GM21515 (cell line): ENCODE results near the gene LAS1L.
"Not testable (repeated sequence)": the region's sequence is repeated elsewhere in the genome, so short reads cannot be mapped to it uniquely, and the experiment has no call there.

Experiments used
- ATAC-seq: cut with Tn5 transposase; IDR thresholded peaks from one replicate; pipeline ENCODE4 v1.9.1; 2021; ENCODE audit not compliant: unreplicated experiment

Gene LAS1L

GRCh38 chrX:65534450-65535292 is at the start of gene LAS1L:
TSS of gene LAS1L (minus strand) at chrX:65534787. CDS start at chrX:65534715, 72 bp downstream.
- ATAC-seq = peak; percentile 100

DNA sequence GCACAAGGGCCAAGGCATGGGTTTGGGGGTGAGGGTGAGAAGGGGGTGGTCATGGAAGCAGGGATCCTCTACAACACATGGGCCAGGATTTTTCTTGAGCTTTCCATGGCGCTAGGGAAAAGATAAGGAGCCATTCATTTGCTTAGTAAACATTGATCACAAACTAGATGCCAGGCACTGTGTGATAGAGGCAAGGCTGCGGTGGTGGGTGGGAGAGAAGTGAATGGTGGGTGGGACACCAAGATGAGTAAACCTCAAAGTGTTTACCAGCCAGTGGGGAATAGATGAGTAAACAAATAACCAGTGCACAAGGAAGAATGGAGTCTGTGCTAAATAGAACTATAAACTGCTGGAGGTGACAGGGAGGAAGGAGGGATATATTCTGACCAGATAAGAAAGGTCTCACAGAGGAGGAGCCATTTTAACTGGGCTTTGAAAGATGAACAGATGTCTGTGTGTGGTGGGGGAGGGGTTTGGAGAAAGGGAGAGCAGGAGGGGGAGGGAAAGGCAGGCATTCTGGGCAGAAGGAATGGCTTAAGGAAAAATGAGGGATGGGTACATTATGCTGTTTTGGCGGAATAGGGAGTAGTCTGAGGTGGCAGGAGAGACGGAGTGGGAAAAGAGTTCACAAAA is 48.0 kb upstream of the LAS1L start:
- ATAC-seq = no peak

DNA sequence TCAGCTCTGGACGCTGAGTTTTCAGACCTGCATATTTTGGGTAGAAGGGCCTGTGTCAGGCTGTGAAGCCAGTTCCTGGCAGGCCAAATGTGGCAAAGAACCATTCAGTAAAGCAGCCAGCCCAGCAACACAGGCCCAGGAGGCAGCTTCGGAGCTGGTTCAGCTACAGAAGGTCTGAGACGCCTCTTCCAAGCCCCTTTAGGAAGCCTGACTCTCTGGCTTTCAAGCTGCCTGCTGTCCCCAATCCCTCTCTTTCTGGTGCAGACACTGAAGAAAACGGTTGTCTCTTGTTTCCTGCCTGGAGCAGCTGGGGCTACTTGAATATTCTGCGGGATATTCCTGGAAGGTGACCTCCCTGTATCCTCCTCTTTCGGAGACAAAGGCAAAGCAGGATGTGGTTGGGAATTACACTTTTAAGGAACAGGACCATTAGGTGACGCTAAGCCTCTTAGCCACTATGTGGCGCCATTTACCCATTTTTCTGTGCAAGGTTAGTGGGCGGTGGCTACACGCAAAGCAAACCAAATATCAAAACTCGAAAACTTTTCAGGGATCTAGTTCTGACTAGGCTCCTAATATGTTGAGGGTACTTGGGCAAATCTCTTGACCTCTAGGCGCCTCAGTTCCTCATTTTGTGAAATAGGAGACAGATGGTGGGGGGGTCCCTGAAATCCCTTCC is 47.2 kb upstream of the LAS1L start:
- peak; percentile 83 for ATAC-seq

GRCh38 chrX:65578346-65578745 is 43.8 kb upstream of the LAS1L start:
- ATAC-seq = no peak

DNA sequence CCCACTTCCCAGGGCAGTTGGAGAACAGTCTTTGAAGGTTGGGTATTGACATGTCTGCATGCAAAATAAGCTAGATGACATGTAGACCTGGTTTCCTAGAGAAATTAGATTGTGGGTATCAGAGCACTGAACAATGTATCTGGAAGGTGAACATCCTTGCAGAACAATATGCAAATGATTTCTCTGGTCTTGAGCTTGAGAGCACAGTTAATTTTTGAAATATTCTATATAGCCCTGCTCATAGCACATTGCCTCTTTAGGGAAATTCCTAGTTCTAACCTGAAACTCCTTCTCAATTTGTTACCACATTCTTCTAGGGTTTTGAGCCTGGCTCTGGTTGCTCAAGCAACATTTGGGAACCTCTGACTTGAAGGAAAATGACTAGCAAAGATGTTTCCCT is 41.6 kb upstream of the LAS1L start:
- ATAC-seq = no peak

DNA sequence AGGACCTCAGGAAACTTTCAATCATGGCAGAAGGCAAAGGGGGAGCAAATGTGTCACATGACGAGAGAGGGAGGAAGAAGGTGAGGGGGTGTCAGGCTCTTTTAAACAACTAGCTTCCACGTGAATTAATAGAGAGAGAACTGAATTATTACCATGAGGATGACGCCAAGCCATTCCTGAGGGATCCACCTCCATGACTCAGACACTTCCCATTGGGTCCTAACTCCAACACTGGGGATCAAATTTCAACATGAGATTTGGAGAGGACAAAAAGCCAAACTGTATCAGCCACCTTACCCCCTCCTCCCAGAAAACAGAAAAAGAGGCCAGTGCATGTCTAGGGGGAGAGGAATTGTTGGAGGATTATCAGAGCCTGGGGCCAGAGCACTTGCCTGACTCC is 40.4 kb upstream of the LAS1L start:
- no peak for ATAC-seq

GRCh38 chrX:65574356-65574755 is 39.8 kb upstream of the LAS1L start:
- no peak for ATAC-seq

DNA sequence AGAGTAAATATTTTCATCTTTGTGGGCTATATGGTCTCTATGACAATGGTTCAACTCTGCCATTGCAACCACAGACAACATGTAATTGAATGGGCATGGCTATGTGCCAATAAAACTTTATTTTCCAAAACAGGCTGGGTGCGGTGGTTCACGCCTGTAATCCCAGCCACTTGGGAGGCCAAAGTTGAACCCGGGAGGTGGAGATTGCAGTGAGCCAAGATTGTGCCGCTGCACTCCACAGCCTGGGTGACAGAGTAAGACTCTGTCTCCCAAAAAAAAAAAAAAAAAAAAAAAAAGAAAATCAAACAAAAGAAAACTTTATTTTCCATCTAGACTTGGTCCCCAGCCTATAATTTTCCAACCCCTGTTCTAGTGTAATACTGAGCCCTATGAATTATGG is 38.4 kb upstream of the LAS1L start:
- no peak for ATAC-seq

GRCh38 chrX:65562850-65563249 is 28.3 kb upstream of the LAS1L start:
- ATAC-seq = not testable (repeated sequence)

DNA sequence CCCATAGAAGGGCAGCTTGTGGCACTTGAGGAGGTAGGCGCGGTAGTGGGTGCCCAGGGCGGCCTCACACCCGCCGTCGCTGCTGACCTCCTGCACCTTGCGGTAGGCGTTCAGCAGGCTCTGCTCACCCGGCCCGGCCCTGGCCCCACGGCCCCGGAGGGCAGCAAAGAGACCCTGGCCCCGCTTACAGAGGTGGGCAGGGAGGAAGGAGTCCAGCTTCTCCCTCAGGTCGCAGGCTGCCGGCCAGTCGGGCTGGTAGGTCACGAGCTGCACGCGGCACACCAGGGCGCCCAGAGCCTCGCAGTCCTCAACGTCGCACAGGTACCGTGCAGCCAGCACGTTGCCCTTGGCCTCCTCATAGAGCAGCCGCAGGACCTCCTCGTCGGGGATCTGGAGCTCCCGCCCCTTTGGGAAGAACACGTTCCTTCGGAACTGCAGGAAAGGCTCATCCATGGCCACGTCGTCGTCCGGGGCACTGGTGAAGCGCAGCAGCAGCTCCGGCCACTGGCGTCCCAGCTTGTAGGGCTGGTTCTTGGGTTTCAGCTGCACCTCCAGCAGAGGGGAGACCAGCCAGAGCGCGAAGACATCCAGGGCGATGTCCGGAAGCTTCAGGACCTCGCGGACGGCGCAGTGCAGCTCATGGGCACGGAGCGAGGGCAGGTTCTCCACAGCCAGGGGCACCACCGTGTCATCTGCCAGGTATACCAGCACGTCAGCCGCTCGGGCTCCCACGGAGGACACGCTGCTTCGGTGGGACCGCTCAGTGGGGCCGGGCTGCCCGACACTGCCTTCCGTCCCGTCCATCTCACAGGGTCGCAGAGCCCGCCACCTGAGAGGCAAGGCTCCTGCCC is 17.1 kb upstream of the LAS1L start:
- no peak for ATAC-seq

DNA sequence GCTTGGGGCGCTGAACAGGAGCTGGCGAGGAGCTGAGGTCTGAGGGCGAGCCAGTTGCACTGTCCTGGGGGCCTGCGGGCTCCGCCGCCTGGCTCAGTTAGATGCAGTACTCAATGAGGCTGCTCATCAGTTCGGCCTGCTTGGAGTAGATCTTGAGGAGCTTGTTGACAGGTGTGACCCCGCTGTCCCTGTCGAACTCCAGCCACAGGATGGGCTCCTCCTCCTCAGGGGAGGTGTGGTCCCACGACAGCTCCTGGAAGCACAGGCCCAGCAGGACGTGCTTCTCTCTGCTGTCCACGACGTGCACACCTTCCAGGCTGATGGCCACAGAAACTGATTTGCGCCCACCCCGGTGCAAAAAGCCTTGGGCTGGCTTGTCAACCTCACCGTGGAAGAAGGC is 16.5 kb upstream of the LAS1L start:
- ATAC-seq = no peak

GRCh38 chrX:65545456-65545855 is 10.9 kb upstream of the LAS1L start:
- ATAC-seq = no peak

GRCh38 chrX:65537229-65537628 is 2.6 kb upstream of the LAS1L start:
- no peak for ATAC-seq

GRCh38 chrX:65536291-65536690 is 1.7 kb upstream of the LAS1L start:
- no peak for ATAC-seq

- ATAC-seq = no peak
These were observed 2.6 kb downstream of the LAS1L start for GRCh38 chrX:65532016-65532415.

DNA sequence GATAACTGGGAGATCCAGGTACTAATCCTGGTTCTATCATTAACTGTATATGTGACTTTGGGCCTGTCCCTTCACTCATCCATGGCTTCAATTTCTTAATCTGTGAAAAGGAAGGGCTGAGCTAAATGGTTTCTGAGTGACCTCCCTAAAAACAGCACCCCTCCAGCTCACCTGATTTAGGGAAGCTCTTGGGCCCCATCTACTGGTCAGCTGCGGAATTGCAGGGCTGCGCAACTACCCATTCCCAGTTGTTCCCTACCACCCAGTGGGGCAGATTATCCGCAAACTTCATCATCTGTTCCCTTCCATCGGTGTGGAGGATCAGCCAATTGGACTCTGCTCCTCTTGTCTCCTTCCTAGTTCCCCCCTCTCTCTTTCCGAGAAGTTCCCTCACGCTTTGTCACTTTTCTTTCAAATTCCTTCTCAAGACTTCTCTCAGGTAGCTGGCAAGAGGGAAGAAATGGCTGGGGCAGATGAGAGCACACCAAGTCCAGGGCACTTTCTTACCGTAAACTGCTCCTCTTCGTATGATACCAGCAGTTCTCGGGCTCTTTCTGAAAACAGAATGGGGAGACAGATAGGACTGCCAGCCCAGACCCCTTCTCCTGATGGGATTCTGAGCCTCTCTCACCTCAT is 5.8 kb downstream of the LAS1L start:
- peak; percentile 69 for ATAC-seq

DNA sequence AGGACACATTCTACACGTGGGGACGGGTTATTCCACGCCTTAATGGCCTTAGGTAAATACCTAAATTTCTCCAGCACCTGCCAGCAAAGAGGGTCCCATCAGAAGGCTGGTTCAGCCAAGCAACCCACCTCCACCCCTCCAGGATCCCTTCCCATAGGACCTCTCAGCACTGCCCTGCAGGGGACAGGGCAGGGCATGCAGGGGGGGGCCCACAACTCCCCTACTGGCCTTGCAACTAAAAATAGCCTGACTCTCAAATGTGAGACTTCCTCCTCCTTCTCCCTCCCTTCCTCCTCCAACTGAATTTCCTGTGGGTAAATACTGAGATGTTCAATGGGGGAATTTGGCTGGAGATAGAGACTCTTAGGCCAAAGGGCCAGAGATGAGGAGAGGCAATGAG is 6.3 kb downstream of the LAS1L start:
- ATAC-seq = no peak

DNA sequence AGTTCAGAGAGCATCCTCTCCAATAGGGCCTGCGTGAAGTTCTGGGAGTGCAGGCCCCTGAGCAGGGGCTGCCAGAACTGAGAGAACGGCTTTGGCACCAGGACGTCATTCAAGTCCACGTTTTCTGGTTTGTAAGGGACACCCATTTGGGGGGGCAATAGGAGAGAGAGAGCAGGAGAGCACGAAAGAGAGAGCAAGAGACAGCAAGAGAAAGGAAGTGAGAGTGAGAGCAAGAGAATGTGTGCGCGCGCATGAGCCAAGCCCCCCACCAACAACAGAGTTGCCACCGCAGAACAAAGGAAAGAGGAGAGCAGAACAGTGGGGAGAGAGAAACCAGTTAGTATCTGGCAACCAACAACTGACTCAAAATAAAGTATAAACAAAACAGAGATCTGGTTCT is 10.4 kb downstream of the LAS1L start:
- no peak for ATAC-seq

DNA sequence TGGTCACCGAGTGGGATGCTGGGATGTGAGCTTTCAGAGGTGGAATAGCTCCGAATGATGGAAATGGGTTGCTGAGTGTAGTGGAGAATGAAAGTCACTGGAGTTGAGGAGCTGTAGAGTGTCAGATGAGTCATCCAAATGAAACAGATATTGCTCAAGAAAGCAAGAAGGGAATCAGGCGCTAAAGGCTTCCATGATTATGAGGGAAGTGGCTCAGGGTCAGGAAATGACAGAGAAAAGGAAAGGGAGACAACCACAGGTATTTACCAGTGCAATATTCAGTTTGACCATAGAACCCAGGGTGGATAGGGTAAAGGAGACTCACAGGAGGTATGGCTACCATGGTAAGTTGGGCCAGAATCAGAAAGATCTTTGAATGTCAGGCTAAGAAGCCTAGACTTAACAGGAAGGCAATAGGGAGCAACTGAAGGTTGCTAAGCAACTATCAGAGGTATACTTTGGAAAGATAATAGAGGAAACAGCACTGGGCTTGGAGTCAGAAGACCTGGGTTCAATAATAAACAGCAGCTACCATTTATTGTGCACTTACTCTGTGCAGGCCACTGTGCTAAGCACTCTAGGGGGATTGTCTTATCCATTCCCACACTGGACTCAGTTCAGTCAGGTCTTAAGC is 11.7 kb downstream of the LAS1L start:
- no peak for ATAC-seq

GRCh38 chrX:65519530-65519929 is 15.1 kb downstream of the LAS1L start:
- not testable (repeated sequence) for ATAC-seq
